OCI-LY7 (cell line): ENCODE measurements around the gene PCDHGB6. TPM values are rescaled to one million over a fixed set of nuclear protein-coding genes. Genes with fewer than 3 reads are reported as not detected.
A peak's percentile ranks its signal among the peaks of the same experiment; 100 is the strongest.

Experiments used
- BruUV-seq: library from RNA; stranded (reverse); fragments of 400-500 nt; replicated peaks from 2 replicates; lab custom pipeline; 2021; lab: Mats Ljungman, UMichigan
- CTCF ChIA-PET: fragments of 300-600 bp; sonication (Branson Sonifier 250); formaldehyde crosslinking; loops from one replicate; lab custom pipeline; 2022; ENCODE audit warnings: antibody characterized with exemption; ENCODE audit not compliant: unreplicated experiment; lab: Charles Lee
- POLR2A ChIA-PET: fragments of 300-600 bp; sonication (Branson Sonifier 250); formaldehyde crosslinking; loops from one replicate; lab custom pipeline; 2022; ENCODE audit warnings: antibody characterized with exemption; lab: Charles Lee
- DNase-seq: peaks from one replicate; pipeline ENCODE4 v3.0.0-alpha.2; 2015; ENCODE audit warnings: low spot score
- H2AFZ ChIP-seq: fragments of 200-600 bp; sonication (generic), shearing (Covaris generic); 2 replicates; pipeline ENCODE4 v1.6.1; 2014; ENCODE audit warnings: mild to moderate bottlenecking, antibody characterized with exemption, low read length, moderate library complexity
- H3K27ac ChIP-seq: fragments of 200-600 bp; sonication (generic); 2 replicates; pipeline ENCODE4 v1.5.1; 2014; ENCODE audit warnings: mixed run types, low read depth, mild to moderate bottlenecking, moderate library complexity, low read length, inconsistent platforms; ENCODE audit not compliant: poor library complexity, severe bottlenecking
- H3K36me3 ChIP-seq: fragments of 200-600 bp; sonication (generic); 2 replicates; pipeline ENCODE4 v1.6.1; 2014; ENCODE audit warnings: mild to moderate bottlenecking, antibody characterized with exemption, low read length, moderate library complexity, mixed read lengths; ENCODE audit not compliant: insufficient read depth
- H3K4me1 ChIP-seq: fragments of 200-600 bp; sonication (generic); 2 replicates; pipeline ENCODE4 v1.5.1; 2014; ENCODE audit warnings: mild to moderate bottlenecking, low read length; ENCODE audit not compliant: insufficient read depth, poor library complexity, severe bottlenecking
- H3K4me2 ChIP-seq: fragments of 200-600 bp; sonication (generic); 2 replicates; pipeline ENCODE4 v1.6.1; 2014; ENCODE audit warnings: mild to moderate bottlenecking, low read length
- H3K4me3 ChIP-seq: fragments of 200-600 bp; sonication (generic); 2 replicates; pipeline ENCODE4 v1.5.1; 2014; ENCODE audit warnings: mild to moderate bottlenecking, low read depth, low read length; ENCODE audit not compliant: poor library complexity, severe bottlenecking
- H3K79me2 ChIP-seq: fragments of 200-600 bp; sonication (generic); 2 replicates; pipeline ENCODE4 v1.6.1; 2016; ENCODE audit warnings: low read depth, mild to moderate bottlenecking, low read length, moderate library complexity, mixed read lengths; ENCODE audit not compliant: insufficient read depth
- H3K9me2 ChIP-seq: fragments of 200-600 bp; sonication (generic); 2 replicates; pipeline ENCODE4 v1.6.1; 2016; ENCODE audit warnings: mild to moderate bottlenecking, low read length, mixed read lengths; ENCODE audit not compliant: insufficient read depth
- H3K9me3 ChIP-seq: fragments of 200-600 bp; sonication (generic); 2 replicates; pipeline ENCODE4 v1.6.1; 2014; ENCODE audit warnings: mild to moderate bottlenecking, mixed run types, low read length, mixed read lengths
- H4K20me1 ChIP-seq: fragments of 200-600 bp; sonication (generic); 2 replicates; pipeline ENCODE4 v1.6.1; 2014; ENCODE audit warnings: mild to moderate bottlenecking, antibody characterized with exemption, low read length, moderate library complexity, mixed read lengths; ENCODE audit not compliant: insufficient read depth
- EZH2phosphoT487 ChIP-seq: fragments of 200-600 bp; sonication (generic); IDR thresholded peaks from 2 replicates; pipeline ENCODE4 v1.6.1; 2018; ENCODE audit warnings: low read depth, borderline replicate concordance, mild to moderate bottlenecking, mixed run types, antibody characterized with exemption, low read length, moderate library complexity, mixed read lengths
- intact Hi-C: fragments of 100-400 bp; cut with micrococcal nuclease; formaldehyde crosslinking; loops from one replicate; pipeline ENCODE4 v1.10.0; 2022; ENCODE audit not compliant: unreplicated experiment
- total RNA-seq, 2 experiments: library from RNA; depleted of rRNA in 1 of 2; stranded (reverse); fragments of >200 nt in 1 of 2; shearing (Covaris generic) in 1 of 2; gene quantifications; 2 replicates each; pipeline ENCODE4 v1.2.3, GENCODE V29; 2014 to 2022
- TF ChIP-seq, protein P1 (sequence below): fragments of 200-600 bp; sonication (generic); conservative IDR thresholded peaks from 2 replicates; pipeline ENCODE4 v1.5.1; 2014; ENCODE audit warnings: mild to moderate bottlenecking, antibody characterized with exemption, low read length, moderate library complexity, mixed read lengths

The PCDHGB6 gene
- total RNA-seq, 2 experiments from 2014 or later = 4.5 to 4.7 TPM

DNA sequence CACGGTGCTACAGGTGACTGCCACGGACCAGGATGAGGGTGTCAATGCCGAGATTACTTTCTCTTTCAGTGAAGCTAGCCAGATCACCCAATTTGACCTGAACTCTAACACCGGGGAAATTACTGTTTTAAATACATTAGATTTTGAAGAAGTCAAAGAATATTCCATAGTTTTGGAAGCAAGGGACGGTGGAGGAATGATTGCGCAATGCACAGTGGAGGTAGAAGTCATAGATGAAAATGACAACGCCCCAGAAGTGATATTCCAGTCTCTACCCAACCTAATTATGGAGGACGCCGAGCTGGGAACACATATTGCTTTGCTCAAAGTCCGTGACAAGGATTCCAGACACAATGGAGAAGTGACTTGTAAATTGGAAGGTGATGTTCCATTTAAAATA, 19.2 kb upstream of the PCDHGB6 start:
- H3K9me2 ChIP-seq = no peaks in the 10 kb centered on the region
- intact Hi-C loops = no loop called here
- ChIA-PET CTCF (interaction anchor here (0.6 kb wide), 1 partner anchor 138 kb away, joined by 3 read pairs; no protein-coding TSS in a partner anchor), POLR2A (interaction anchor here (0.5 to 0.7 kb wide), 2 partner anchors 63 to 969 kb away, joined by 3 to 4 read pairs; no protein-coding TSS in a partner anchor)
- H3K4me1 ChIP-seq = peaks cover 7% of the 10 kb centered on the region
- peak overlapping the region; percentile 31; the same call in 1 of the 2 replicates for H3K4me2 ChIP-seq
- H3K36me3 ChIP-seq = no peaks in the 10 kb centered on the region
- no peak for DNase-seq
- TF ChIP-seq, protein P1, sequence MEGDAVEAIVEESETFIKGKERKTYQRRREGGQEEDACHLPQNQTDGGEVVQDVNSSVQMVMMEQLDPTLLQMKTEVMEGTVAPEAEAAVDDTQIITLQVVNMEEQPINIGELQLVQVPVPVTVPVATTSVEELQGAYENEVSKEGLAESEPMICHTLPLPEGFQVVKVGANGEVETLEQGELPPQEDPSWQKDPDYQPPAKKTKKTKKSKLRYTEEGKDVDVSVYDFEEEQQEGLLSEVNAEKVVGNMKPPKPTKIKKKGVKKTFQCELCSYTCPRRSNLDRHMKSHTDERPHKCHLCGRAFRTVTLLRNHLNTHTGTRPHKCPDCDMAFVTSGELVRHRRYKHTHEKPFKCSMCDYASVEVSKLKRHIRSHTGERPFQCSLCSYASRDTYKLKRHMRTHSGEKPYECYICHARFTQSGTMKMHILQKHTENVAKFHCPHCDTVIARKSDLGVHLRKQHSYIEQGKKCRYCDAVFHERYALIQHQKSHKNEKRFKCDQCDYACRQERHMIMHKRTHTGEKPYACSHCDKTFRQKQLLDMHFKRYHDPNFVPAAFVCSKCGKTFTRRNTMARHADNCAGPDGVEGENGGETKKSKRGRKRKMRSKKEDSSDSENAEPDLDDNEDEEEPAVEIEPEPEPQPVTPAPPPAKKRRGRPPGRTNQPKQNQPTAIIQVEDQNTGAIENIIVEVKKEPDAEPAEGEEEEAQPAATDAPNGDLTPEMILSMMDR = no peak
- no peak for TF ChIP-seq EZH2phosphoT487
- no peak overlapping the region for H3K4me3 ChIP-seq
- H4K20me1 ChIP-seq = no peaks in the 10 kb centered on the region
- H3K9me3 ChIP-seq = no peaks in the 10 kb centered on the region
- BruUV-seq = no TSS peak
- H3K79me2 ChIP-seq = peaks cover 8% of the 10 kb centered on the region; the same call in 1 of the 2 replicates
- H2AFZ ChIP-seq = no peak overlapping the region
- no peak overlapping the region for H3K27ac ChIP-seq

- Histone ChIP-seq H3K9me3 (no peaks in the 10 kb centered on the region), H3K9me2 (no peaks in the 10 kb centered on the region), H3K4me1 (peaks cover 7% of the 10 kb centered on the region), H3K4me2 (no peak overlapping the region), H3K79me2 (peaks cover 8% of the 10 kb centered on the region; the same call in 1 of the 2 replicates), H3K4me3 (no peak overlapping the region), H4K20me1 (no peaks in the 10 kb centered on the region), H3K36me3 (no peaks in the 10 kb centered on the region), H3K27ac (no peak overlapping the region), H2AFZ (no peak overlapping the region)
- BruUV-seq = no TSS peak
- no peak for TF ChIP-seq EZH2phosphoT487
- TF ChIP-seq, protein P1 = no peak
- ChIA-PET CTCF (interaction anchor here (0.6 to 1.3 kb wide), 3 partner anchors 70 to 169 kb away, joined by 3 to 5 read pairs (median 3); partner anchors contain the start of gene TAF7), POLR2A (no interaction called here)
- intact Hi-C loops = no loop called here
- DNase-seq = no peak
Measured at GRCh38 chr5:141389153-141390042, 18.4 kb upstream of the PCDHGB6 start.
